ENCODE measurements around the gene WIZ. TPM values are rescaled to one million over a fixed set of nuclear protein-coding genes. Genes with fewer than 3 reads are reported as not detected.

WIZ gene
- total and polyA plus RNA-seq, 2 of the 4 experiments (the other 2 are of a cell fraction): 0.90 to 27.1 TPM

- H3K18ac ChIP-seq (ENCODE audit: low read depth, low read length): no peak overlapping the region
- intact Hi-C loops (cut with micrococcal nuclease) (no loop called here), dilution Hi-C loops (cut with HindIII; ENCODE audit: low sequenced_read_pairs, unreplicated experiment) (no loop called here), in situ Hi-C loops (cut with MboI; ENCODE audit: low sequenced_read_pairs) (loop anchor here (25.0 kb wide), 1 partner anchor 879 kb away; the partner anchor contains the start of gene NDUFB7)
- H4K5ac ChIP-seq (ENCODE audit: low read depth, low read length): no peak overlapping the region
- H3K27me3 ChIP-seq (ENCODE audit: control insufficient read depth, insufficient read depth, low read length): no peaks in the 10 kb centered on the region
- WGBS, 2 experiments (ENCODE audit: extremely low coverage in 2 of 2, insufficient read length in 1 of 2): no CpG with 5 or more reads among the region's 3 CpGs
- H3K23ac ChIP-seq (ENCODE audit: low read depth, low read length): no peak overlapping the region
- H3K9me3 ChIP-seq (ENCODE audit: control insufficient read depth, insufficient read depth, low read length): no peaks in the 10 kb centered on the region
- H2BK15ac ChIP-seq (ENCODE audit: low read depth, low read length): no peak overlapping the region
- no peak overlapping the region for H3K4ac ChIP-seq (ENCODE audit: low read depth, low read length)
- DNase-seq (no peak), ATAC-seq (ENCODE audit: low read depth) (no peak)
- no TSS peak for BruUV-seq (replicated peaks)
- no peaks in the 10 kb centered on the region for H4K20me1 ChIP-seq (ENCODE audit: insufficient read depth, low read length)
- no peaks in the 10 kb centered on the region; a peak in 1 of 4 replicates for H3K79me1 ChIP-seq (ENCODE audit: low read depth in 1 of 2, low read length in 2 of 2)
- TF ChIP-seq BHLHE40 (IDR thresholded peaks at IDR 0.05; ENCODE audit: low read depth, low read length) (no peak), RCOR1 (IDR thresholded peaks at IDR 0.05; ENCODE audit: insufficient replicate concordance, low read length) (no peak), SMC3 (IDR thresholded peaks at IDR 0.05; ENCODE audit: low read depth, low read length) (no peak), NFE2L2 (IDR thresholded peaks at IDR 0.05; ENCODE audit: low read depth, low read length) (no peak), POLR2A (IDR thresholded peaks at IDR 0.05; ENCODE audit: low read depth, low read length) (no peak), CEBPB (IDR thresholded peaks at IDR 0.05; ENCODE audit: low read depth, low read length) (no peak), RAD21 (IDR thresholded peaks at IDR 0.05; ENCODE audit: low read length) (no peak), CTCF (conservative IDR thresholded peaks at IDR 0.05; ENCODE audit: low read depth, low read length) (no peak), ELK1 (IDR thresholded peaks at IDR 0.05; ENCODE audit: borderline replicate concordance, low read depth, low read length) (no peak), CHD1 (IDR thresholded peaks at IDR 0.05; ENCODE audit: low read depth, low read length) (no peak), MAFK (IDR thresholded peaks at IDR 0.05; ENCODE audit: low read depth, low read length) (no peak), MXI1 (IDR thresholded peaks at IDR 0.05; ENCODE audit: borderline replicate concordance, low read depth, low read length) (no peak), RFX5 (IDR thresholded peaks at IDR 0.05; ENCODE audit: low read depth, low read length) (no peak), MAZ (IDR thresholded peaks at IDR 0.05; ENCODE audit: borderline replicate concordance, low read depth, low read length) (no peak), FOS (IDR thresholded peaks at IDR 0.05; ENCODE audit: low read depth, low read length) (no peak)
- TF ChIP-seq, protein P1, sequence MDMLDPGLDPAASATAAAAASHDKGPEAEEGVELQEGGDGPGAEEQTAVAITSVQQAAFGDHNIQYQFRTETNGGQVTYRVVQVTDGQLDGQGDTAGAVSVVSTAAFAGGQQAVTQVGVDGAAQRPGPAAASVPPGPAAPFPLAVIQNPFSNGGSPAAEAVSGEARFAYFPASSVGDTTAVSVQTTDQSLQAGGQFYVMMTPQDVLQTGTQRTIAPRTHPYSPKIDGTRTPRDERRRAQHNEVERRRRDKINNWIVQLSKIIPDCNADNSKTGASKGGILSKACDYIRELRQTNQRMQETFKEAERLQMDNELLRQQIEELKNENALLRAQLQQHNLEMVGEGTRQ (IDR thresholded peaks at IDR 0.05; ENCODE audit: low read depth, low read length): no peak
- no peak overlapping the region for H3K14ac ChIP-seq (replicated peaks; ENCODE audit: low read depth, low read length)
- H3K4me3 ChIP-seq (ENCODE audit: insufficient read depth, low read depth, low read length): no peak overlapping the region
- no peak overlapping the region for H3K27ac ChIP-seq (ENCODE audit: insufficient read depth, low read length)
- no peaks in the 10 kb centered on the region for H3K36me3 ChIP-seq (ENCODE audit: control insufficient read depth, insufficient read depth, low read length)
- no peak overlapping the region for H2AK9ac ChIP-seq (replicated peaks; ENCODE audit: low read depth, low read length, poor library complexity)
- H2AK5ac ChIP-seq (ENCODE audit: low read depth, low read length): no peak overlapping the region
- H2AFZ ChIP-seq (replicated peaks; ENCODE audit: low read length, poor library complexity): no peak overlapping the region
- no peak overlapping the region for H2BK5ac ChIP-seq (ENCODE audit: low read depth, low read length, poor library complexity, severe bottlenecking)
- H4K8ac ChIP-seq (ENCODE audit: low read depth in 2 of 2, low read length in 2 of 2): no peak overlapping the region
- ChIA-PET CTCF (no interaction called here), POLR2A (ENCODE audit: unreplicated experiment) (no interaction called here)
- H3K56ac ChIP-seq (ENCODE audit: extremely low read depth, insufficient read depth, low read length): no peak overlapping the region
- no peak overlapping the region for H3K4me2 ChIP-seq (ENCODE audit: low read depth, low read length)
- no peak overlapping the region for H4K91ac ChIP-seq (ENCODE audit: insufficient read depth, low read depth, low read length)
- H2BK120ac ChIP-seq (ENCODE audit: low read depth, low read length): no peak overlapping the region
- no peak overlapping the region for H2BK20ac ChIP-seq (ENCODE audit: low read depth, low read length)
- H3K9me1 ChIP-seq (ENCODE audit: insufficient read depth, low read length): no peaks in the 10 kb centered on the region
- peaks cover 13% of the 10 kb centered on the region for H3K4me1 ChIP-seq (ENCODE audit: control insufficient read depth, insufficient read depth, low read length)
- no peak overlapping the region for H3K9ac ChIP-seq (ENCODE audit: low read depth, low read length)
These were observed 8.4 kb downstream of the WIZ start for GRCh38 chr19:15441317-15441716.

Data from IMR-90 (cell line).